ENCODE data around the gene CABLES1.

The CABLES1 gene

DNA sequence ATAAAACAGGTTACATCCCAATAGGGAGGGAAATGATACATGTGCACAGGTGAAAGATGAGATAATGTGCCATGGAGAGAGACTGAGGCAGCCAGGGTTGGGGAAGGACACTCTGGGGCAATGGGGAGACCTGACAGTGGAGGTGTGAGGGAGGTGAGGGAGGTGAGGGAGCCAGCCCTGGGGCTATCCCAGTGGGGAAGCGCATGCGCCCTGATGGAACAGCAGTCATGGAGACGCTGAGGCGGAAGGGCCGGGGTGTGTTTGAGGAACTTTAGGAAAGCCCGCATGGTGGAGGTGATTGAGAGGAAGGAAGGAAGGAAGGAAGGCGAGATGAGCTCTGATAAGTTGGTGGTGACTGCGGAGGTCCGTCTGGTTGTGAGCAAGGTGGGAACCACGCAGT is 66.5 kb downstream of the CABLES1 start:
- Mint-ChIP-seq H3K27ac (no peak overlapping the region), H3K4me1 (ENCODE audit: low read depth) (peaks cover 3% of the 10 kb centered on the region), H3K9me3 (ENCODE audit: low read depth) (no peaks in the 10 kb centered on the region), H3K36me3 (no peaks in the 10 kb centered on the region), H3K4me3 (no peak overlapping the region), H3K27me3 (peaks cover 2% of the 10 kb centered on the region)

DNA sequence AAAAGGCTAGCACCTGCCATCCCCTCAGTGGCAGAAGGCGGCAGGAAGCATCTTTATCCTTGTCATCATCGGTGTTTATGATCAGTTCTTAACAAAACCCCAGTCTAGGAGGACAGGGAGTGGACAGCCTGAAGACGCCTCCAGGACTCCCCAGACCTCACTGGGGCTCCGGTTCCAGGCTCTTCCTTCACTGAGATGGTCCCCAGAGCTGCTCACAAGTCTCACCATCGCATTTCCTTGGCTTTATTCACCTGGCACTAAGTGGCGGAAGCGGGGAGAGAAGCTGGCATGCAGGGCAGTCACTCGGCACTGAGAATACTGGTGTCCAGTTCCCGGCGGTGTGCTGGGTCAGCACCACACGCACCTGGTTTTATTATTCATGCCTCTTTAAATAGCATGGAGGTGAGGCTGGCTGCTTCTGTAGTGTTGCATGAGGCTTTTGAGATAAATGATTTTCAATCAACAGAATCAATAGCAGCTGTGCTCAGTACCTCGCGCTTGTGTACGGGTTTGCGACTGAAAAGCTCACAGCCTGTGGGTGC is 68.7 kb downstream of the CABLES1 start:
- H3K9me3 Mint-ChIP-seq (ENCODE audit: low read depth): peaks cover 3% of the 10 kb centered on the region

DNA sequence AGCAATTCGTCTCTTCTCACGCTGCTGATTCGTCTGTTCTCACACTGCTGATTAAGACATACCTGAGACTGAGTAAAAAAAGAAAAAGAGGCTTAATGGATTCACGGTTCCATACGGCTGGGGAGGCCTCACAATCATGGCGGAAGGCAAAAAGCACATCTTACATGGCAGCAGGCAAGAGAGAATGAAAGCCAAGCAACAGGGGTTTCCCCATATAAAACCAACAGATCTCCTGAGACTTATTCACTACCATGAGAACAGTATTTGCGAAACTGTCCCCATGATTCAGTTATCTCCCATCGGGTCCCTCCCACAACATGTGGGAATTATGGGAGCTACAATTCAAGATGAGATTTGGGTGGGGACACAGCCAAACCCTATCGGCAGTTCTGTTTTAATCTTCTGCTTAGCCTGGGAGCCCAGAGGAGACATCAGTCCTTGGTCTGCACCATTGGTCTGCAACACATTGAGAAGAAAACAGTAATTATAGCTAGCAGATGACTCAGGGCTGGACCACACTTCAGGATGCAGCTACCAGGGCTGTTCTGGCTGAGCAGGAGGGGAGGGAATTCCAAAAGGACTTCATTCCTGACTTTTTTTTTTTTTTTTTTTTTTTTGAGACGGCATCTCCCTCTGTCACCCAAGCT is 69.4 kb downstream of the CABLES1 start:
- Mint-ChIP-seq H3K27ac (no peak overlapping the region), H3K4me3 (no peak overlapping the region), H3K36me3 (peaks cover 3% of the 10 kb centered on the region), H3K9me3 (ENCODE audit: low read depth) (peaks cover 4% of the 10 kb centered on the region), H3K4me1 (ENCODE audit: low read depth) (peaks cover 6% of the 10 kb centered on the region), H3K27me3 (peaks cover 2% of the 10 kb centered on the region)

More for the DNA sequence above, 68.7 kb downstream of the CABLES1 start:
- Mint-ChIP-seq H3K27me3 (peaks cover 2% of the 10 kb centered on the region), H3K27ac (no peak overlapping the region), H3K4me3 (no peak overlapping the region), H3K4me1 (ENCODE audit: low read depth) (peaks cover 6% of the 10 kb centered on the region), H3K36me3 (peaks cover 3% of the 10 kb centered on the region)

- peaks cover 4% of the 10 kb centered on the region for H3K9me3 Mint-ChIP-seq (ENCODE audit: low read depth)
- peaks cover 3% of the 10 kb centered on the region for H3K36me3 Mint-ChIP-seq
- H3K4me1 Mint-ChIP-seq (ENCODE audit: low read depth): peaks cover 6% of the 10 kb centered on the region
- peaks cover 4% of the 10 kb centered on the region for H3K27me3 Mint-ChIP-seq
- H3K27ac Mint-ChIP-seq: no peak overlapping the region
- no peak overlapping the region for H3K4me3 Mint-ChIP-seq
These were observed 70.7 kb downstream of the CABLES1 start for GRCh38 chr18:23205980-23206379.

DNA sequence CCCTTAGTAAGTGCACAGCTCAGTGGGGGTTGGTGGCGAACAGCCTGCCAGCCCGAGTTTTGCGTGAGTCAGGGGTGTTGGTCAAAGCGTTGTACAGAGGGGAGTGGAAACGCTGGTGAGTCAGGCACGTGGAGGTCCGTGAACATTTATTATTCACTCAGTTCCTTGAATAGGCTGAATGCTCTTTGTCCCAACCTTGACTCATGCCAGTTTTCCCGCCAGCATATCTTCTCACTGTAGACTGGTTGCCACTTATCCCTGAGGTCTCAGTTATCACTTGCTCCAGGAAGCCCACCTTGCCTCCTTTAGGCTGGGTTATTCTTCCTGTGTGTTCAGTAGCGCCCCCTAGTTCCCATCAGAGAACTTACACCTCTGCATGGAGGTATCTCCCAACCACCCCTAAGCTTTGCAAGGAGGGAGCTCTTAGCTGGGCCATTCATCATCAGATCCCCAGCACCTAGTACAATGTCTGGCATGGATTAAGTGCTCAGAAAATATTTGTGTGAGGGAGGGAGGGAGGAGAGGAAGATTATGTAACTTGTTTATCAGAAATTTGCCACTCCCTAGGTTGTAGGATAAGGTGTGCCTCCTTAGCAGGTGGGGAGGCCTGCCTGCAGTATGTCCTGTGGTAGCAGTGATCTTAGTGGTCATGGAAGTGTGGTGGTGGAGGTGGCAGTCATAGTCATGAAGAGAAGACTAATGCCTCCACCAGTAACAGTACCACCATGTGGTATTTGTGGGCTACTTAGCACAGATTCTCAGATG is 72.1 kb downstream of the CABLES1 start:
- peaks cover 3% of the 10 kb centered on the region for H3K36me3 Mint-ChIP-seq
- no peak overlapping the region for H3K4me3 Mint-ChIP-seq
- H3K27ac Mint-ChIP-seq: no peak overlapping the region
- peaks cover 4% of the 10 kb centered on the region for H3K9me3 Mint-ChIP-seq (ENCODE audit: low read depth)
- peaks cover 3% of the 10 kb centered on the region for H3K27me3 Mint-ChIP-seq
- peaks cover 6% of the 10 kb centered on the region for H3K4me1 Mint-ChIP-seq (ENCODE audit: low read depth)

DNA sequence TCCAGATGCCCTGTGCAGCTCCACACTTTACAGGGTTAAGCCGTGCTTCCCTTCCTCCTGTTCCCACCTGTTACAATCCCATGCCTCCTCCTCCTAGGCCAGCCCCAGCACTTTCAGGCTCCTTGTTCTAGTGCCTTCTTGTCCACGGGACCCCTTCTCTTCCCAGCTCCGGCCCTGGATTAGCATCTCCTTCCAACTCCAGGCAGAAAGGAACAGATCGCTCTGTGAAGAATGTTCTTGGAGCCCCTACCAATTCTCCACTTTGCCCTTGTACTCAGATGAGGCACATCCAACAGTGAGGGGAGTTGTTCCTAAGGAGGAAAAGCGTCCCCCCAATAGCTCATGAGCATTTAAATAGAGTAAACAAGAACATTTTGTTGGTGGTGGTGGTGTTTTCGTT is 72.7 kb downstream of the CABLES1 start:
- peaks cover 3% of the 10 kb centered on the region for H3K36me3 Mint-ChIP-seq
- peaks cover 2% of the 10 kb centered on the region for H3K27me3 Mint-ChIP-seq
- H3K27ac Mint-ChIP-seq: no peak overlapping the region
- peaks cover 5% of the 10 kb centered on the region for H3K4me1 Mint-ChIP-seq (ENCODE audit: low read depth)
- H3K4me3 Mint-ChIP-seq: no peak overlapping the region
- peaks cover 4% of the 10 kb centered on the region for H3K9me3 Mint-ChIP-seq (ENCODE audit: low read depth)

DNA sequence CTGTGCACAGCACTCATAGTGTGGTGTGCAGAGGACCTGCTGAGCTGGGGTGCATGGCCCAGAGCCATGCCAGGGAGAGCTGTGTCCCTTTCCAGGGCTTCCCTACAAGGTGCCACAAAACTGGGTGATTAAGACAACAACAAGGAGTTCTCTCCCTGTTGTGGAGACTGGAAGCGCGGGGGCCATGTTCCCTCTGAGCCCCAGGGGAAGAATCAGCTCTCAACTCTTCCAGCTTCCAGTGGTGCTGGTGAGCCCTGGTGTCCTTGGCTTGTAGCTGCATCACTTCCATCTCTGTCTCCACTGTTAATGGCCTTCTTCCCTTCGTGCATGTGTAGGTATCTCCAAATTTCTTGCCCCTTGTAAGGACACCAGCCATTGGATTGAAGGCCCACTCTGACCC is 73.3 kb downstream of the CABLES1 start:
- peaks cover 2% of the 10 kb centered on the region for H3K27me3 Mint-ChIP-seq
- peak overlapping the region; percentile 54 for H3K27ac Mint-ChIP-seq
- peaks cover 3% of the 10 kb centered on the region for H3K4me1 Mint-ChIP-seq (ENCODE audit: low read depth)
- H3K36me3 Mint-ChIP-seq: peaks cover 3% of the 10 kb centered on the region
- H3K9me3 Mint-ChIP-seq (ENCODE audit: low read depth): peaks cover 4% of the 10 kb centered on the region
- H3K4me3 Mint-ChIP-seq: no peak overlapping the region

DNA sequence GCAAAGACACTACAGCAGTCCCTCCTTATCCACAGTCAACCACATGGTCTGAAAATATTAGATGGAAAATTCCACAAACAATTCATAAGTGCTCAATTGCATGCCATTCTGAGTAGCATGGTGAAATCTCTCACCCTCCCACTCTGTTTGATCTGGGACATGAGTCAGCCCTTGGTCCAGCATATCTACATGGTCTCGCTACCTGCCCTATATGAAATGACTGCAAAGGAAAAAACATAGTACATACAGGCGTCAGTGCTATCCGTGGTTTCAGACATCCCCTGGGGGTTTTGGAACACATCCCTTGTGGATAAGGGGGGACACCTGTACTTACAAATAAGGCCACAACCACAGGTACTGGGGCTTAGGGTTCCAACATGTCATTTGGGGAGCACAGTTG is 73.7 kb downstream of the CABLES1 start:
- H3K36me3 Mint-ChIP-seq: peaks cover 3% of the 10 kb centered on the region
- H3K4me3 Mint-ChIP-seq: no peak overlapping the region
- H3K4me1 Mint-ChIP-seq (ENCODE audit: low read depth): peaks cover 3% of the 10 kb centered on the region
- peaks cover 4% of the 10 kb centered on the region for H3K9me3 Mint-ChIP-seq (ENCODE audit: low read depth)
- H3K27me3 Mint-ChIP-seq: peaks cover 2% of the 10 kb centered on the region
- peak overlapping the region; percentile 54 for H3K27ac Mint-ChIP-seq

DNA sequence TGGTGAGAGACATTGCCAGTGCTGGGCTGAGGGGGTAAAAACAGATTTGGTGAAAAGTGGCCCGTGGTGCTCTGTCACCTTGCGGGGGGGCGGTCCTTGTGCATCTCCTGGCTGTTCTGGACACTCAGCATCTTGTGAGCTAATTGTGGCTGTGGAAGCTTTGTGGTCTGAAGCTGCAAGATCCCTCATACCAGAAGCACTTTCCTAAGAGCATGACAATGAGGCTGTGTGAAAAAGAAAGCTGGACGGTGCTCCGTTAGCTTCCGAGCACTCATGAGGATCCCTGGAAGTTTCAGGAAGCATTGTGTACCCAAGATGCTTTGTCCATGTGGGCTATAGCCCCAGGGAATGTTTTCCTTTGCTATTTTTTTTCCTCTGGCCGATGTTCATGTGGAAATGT is 74.5 kb downstream of the CABLES1 start:
- Mint-ChIP-seq H3K9me3 (ENCODE audit: low read depth) (peaks cover 4% of the 10 kb centered on the region), H3K27ac (no peak overlapping the region)

GRCh38 chr18:23210526-23210925 is 75.2 kb downstream of the CABLES1 start:
- Mint-ChIP-seq H3K4me3 (no peak overlapping the region), H3K27ac (no peak overlapping the region), H3K27me3 (peaks cover 2% of the 10 kb centered on the region), H3K9me3 (ENCODE audit: low read depth) (peaks cover 4% of the 10 kb centered on the region), H3K36me3 (peaks cover 3% of the 10 kb centered on the region), H3K4me1 (ENCODE audit: low read depth) (peaks cover 3% of the 10 kb centered on the region)

More for the DNA sequence above, 74.5 kb downstream of the CABLES1 start:
- H3K4me3 Mint-ChIP-seq: no peak overlapping the region
- H3K36me3 Mint-ChIP-seq: peaks cover 3% of the 10 kb centered on the region
- H3K4me1 Mint-ChIP-seq (ENCODE audit: low read depth): peaks cover 3% of the 10 kb centered on the region
- H3K27me3 Mint-ChIP-seq: peaks cover 2% of the 10 kb centered on the region

GRCh38 chr18:23211146-23211545 is 75.9 kb downstream of the CABLES1 start:
- Mint-ChIP-seq H3K9me3 (ENCODE audit: low read depth) (peaks cover 4% of the 10 kb centered on the region), H3K36me3 (peaks cover 3% of the 10 kb centered on the region), H3K4me3 (no peak overlapping the region), H3K27ac (peak overlapping the region; percentile 8), H3K27me3 (peaks cover 2% of the 10 kb centered on the region), H3K4me1 (ENCODE audit: low read depth) (peaks cover 3% of the 10 kb centered on the region)

GRCh38 chr18:23212161-23212560 is 76.9 kb downstream of the CABLES1 start:
- Mint-ChIP-seq H3K27ac (no peak overlapping the region), H3K9me3 (ENCODE audit: low read depth) (peaks cover 4% of the 10 kb centered on the region), H3K36me3 (peaks cover 3% of the 10 kb centered on the region), H3K4me1 (ENCODE audit: low read depth) (peaks cover 3% of the 10 kb centered on the region), H3K27me3 (peaks cover 2% of the 10 kb centered on the region), H3K4me3 (no peak overlapping the region)

DNA sequence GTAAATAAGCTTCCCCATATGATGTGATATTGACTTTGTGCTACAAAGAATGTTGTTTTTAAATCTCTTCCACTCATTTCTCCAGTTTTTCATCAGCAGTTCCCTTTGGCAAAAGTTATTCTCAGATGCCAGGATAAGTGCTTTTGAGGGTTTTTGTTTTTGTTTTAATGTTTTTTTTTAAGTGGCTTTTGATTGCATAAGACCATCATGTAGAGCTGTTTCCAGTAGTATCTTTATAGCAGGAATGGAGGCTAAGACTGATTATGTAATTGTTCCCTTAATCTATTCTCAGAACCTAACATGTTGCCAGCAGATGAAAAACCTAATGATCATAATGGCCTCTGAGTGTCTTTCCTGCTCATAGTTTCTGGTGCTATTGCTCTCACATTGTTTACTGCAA is 77.9 kb downstream of the CABLES1 start:
- Mint-ChIP-seq H3K27ac (no peak overlapping the region), H3K9me3 (ENCODE audit: low read depth) (peaks cover 4% of the 10 kb centered on the region), H3K4me3 (no peak overlapping the region), H3K36me3 (peaks cover 3% of the 10 kb centered on the region), H3K4me1 (ENCODE audit: low read depth) (peaks cover 3% of the 10 kb centered on the region), H3K27me3 (peaks cover 2% of the 10 kb centered on the region)

GRCh38 chr18:23217781-23218180 is 82.5 kb downstream of the CABLES1 start:
- H3K4me3 Mint-ChIP-seq: no peak overlapping the region

DNA sequence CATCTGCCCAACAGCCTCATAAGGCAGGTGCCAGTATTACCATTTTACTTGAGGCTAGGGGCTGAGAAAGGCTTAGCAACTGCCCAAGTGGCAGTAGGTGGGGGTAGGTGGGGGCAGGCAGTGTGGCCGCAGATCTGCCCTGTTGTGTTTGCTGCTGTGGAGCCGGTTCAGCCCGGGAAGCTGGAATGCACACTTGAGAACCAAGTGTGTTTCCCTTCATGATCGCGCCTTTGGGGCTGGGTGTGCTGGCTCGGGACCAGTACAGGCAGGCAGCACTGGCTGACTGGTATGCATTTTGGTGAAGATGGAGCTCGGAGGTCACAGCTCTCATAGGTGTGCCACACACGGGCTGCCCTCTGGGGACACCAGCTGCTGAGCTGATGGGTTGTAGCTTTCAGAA is 85.1 kb downstream of the CABLES1 start:
- Mint-ChIP-seq H3K36me3 (no peaks in the 10 kb centered on the region), H3K27ac (no peak overlapping the region)

More at GRCh38 chr18:23217781-23218180, 82.5 kb downstream of the CABLES1 start:
- Mint-ChIP-seq H3K9me3 (ENCODE audit: low read depth) (no peaks in the 10 kb centered on the region), H3K4me1 (ENCODE audit: low read depth) (no peaks in the 10 kb centered on the region), H3K27me3 (no peaks in the 10 kb centered on the region), H3K27ac (no peak overlapping the region), H3K36me3 (no peaks in the 10 kb centered on the region)

More for the DNA sequence above, 85.1 kb downstream of the CABLES1 start:
- Mint-ChIP-seq H3K27me3 (no peaks in the 10 kb centered on the region), H3K4me1 (ENCODE audit: low read depth) (no peaks in the 10 kb centered on the region), H3K4me3 (no peak overlapping the region), H3K9me3 (ENCODE audit: low read depth) (no peaks in the 10 kb centered on the region)
